HL-60/S4 treated with retinoic acid at 250 ng/mL for 4 days and 3 days (cell line): ENCODE measurements around the gene SNX30.

Experiments used
- in situ Hi-C: fragments of 300-500 bp; cut with MboI; formaldehyde crosslinking; loops from 2 replicates; pipeline ENCODE4 v1.7.0; 2022; ENCODE audit warnings: low sequenced_read_pairs

Gene SNX30

DNA sequence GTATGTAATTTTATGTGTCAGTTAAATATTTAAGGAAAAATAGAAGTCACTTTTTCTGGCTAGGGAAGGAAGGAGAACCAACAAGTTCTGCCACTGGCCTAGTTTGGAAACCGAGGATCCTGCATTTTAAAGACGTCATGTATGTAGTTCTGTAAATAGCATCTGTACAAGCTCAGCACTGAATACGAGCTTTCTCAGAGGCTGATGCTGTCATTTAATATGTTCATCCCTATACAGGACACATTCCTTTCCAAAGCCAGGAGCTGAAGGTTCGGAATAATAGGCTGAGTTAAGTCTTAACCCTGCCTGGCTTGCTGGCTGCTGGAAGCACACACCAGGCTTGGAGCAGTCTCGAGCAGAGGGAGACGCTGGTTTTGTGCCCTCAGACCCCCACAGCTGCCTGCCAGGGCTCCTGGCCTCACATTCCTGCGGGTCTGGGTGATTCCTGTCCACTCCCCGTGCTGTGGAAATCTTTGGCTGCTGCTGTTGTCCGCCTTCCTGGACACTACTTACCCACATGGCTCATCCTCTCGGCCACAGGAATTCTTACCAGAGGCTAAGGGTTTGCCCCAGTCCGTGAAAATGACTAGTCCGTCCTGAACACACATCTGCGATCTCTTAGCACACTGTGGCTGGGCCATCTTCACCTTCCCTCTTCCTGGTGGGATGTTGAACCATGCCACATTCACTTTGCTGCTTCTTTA is 103.5 kb downstream of the SNX30 start:
- in situ Hi-C loops: no loop called here

DNA sequence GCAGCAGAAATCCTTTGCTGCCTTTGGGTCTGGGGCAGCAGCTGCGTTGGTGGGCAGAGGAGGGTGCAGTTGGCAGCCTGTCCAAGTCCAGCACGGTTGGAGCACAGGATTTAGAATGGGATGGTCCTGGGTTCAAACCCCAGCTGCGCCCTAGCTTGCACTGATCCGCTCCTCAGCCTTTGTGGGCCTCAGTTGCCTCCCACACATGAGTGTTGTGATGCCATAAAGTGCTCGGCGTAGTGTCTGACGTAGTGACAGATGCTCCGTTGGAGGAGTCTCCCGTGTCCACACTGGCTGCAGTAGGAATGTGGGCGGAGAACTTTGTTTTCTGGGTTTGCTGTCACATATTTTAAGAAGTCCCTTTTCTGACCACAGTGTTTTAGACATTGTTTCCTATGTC is 104.1 kb downstream of the SNX30 start:
- in situ Hi-C loops: no loop called here

DNA sequence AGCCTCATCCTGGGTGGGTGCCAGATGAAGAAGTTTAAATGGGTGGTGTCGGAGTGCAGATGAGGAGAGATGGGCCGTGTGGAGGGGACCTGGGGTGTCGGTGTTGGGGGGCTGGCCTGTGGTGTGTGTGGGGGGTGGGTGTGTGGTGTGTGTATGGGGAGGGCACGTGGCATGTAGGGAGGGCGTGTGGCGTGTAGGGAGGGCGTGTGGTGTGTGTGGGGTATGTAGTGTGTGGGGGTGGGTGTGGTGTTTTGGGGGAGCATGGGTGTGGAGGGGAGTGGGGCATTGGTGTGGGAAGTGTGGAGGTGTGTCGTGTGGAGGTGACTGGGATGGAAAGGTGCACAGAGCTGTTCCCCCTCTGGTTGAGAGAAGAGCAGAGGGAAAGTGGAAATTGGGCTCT is 105.6 kb downstream of the SNX30 start:
- in situ Hi-C loops: no loop called here

DNA sequence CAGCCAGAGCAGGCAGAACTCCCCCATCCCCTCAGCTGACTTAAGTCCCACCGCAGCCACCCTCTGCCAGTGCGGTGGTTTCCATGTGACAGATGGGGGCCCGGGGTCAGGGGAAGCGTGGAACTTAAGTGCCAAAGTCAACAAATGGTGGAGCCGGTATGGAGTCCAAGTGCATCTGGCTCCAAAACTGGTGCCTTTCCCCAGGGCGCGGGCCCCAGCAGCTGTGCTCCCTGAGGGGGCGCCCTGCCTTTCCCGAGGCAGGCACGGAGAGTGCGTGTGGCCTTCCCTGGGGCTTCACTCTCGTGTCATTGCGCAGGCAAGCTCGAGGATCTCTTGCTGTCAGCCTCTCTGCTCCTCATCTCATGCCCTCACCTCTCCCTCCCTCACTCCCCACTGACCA is 106.3 kb downstream of the SNX30 start:
- in situ Hi-C loops: no loop called here

DNA sequence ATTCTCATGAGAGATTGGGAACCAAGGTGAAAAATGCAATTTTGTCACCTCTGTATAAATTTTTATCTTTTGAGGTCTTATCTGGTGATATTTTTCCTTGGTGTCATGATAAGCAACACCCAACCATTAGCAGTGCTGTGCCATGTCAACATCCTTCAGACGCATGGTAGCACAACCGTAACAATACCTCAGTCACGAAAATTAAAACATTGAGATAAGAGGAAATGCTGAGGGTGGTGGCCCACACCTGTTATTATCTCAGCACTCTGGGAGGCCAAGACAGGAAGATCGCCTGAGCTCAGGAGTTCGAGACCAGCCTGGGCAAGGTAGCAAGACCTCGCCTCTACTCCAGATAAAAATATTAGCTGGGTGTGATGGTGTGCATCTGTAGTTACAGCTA is 107.4 kb downstream of the SNX30 start:
- in situ Hi-C loops: no loop called here

DNA sequence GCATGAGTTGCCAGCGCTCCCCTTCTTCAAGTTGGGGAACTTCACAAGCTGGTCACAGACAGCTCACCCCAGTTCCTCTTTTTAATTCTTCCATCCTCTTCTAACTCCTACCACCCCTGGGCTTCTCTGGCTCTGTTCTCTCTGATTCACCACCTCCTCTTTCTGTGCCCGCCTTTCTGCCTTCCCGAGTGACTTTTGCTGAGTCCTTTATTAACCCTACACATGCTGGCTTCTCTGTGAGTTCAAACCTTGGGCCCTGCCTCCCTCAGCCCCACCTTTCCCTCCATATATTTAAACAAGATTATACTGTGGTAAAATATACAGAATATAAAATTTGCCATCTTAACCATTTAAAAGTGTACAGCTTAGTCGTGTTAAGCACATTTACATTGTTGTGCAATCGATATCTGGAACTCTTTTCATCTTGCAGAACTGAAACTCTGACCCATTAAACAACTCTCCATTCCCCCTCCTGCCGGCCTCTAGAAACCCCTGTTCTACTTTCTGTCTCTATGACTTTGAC is 108.1 kb downstream of the SNX30 start:
- in situ Hi-C loops: no loop called here

DNA sequence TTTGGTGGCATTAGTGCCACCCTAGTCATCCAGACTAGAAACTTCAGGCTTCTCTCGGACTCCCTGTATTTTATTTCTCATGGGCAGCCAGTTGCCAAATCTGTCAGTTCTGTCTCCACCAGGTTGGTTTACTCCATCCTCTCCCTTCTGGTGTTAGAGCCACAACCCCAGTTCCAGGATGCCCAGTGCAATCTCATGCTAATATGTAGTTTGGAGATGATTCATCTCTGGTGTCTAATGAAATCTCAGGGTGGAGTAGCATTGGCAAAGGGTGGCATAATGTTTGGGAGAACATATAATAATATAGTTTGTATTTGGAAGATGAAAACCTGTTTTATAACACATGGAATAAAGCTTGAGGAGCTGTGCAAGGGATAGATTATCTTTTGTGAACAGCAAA is 109.9 kb downstream of the SNX30 start:
- in situ Hi-C loops: no loop called here

DNA sequence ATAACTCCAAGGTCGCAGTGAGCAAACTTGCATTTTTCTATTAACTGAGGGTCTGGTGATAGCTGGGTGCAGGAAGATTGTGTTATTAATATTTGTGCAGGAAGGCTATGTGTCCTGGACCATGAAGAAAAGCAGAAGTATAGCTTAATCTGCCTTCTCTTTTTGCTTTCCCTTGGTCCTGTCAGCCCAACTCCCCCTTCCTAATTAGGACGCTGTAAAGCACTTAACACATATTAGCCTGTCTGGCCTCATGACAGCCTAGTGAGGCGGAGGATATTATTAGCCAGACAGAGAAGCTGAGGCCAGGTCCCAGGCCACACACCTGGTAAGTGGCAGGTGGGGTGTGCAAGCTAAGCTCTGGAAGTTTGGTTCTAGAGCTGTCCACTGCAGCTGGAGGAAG is 110.6 kb downstream of the SNX30 start:
- in situ Hi-C loops: no loop called here

DNA sequence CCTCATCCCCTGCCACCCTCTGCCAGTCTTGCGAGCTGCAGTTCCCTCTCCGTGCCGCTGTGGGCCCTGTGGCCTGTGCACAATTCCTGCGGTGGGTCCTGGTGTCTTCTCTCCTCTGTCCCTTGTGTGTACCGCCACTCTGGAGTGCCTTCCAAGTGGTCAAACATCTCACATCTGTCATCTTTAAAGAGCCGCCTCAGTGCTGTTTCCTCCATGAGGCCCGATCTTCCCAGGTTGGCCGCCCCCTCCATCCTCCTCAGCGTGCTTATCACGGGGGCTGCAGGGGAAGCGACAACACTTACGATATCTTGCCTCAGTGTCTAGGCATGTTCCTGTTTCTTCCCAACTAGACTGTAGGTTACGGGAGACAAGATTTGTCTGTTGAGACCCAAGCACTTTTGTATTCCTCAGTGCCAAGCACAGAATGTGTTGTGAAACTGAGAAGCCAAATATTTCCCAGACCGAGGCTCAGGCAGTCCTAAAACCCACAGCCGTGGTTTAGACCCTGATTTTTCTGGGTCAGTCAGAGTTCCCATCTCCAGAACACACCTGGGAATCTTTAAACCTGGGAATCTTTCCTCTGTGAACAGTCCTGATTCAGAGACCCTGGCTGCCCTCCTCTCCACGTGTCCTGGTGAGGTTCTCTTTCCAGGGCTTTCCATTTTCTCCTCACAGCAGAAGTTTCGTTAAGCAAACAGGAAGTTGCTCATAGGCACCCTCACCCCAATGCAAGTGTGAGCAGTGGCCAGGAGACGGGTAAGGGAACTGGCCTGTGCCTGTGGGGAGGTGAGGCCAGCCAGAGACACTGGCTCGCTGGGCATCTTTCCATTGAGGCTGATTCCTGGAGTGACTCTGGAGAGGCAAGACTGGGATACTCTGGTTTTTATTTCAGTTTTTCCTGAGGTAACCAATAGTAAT is 111.3 kb downstream of the SNX30 start:
- in situ Hi-C loops: no loop called here

DNA sequence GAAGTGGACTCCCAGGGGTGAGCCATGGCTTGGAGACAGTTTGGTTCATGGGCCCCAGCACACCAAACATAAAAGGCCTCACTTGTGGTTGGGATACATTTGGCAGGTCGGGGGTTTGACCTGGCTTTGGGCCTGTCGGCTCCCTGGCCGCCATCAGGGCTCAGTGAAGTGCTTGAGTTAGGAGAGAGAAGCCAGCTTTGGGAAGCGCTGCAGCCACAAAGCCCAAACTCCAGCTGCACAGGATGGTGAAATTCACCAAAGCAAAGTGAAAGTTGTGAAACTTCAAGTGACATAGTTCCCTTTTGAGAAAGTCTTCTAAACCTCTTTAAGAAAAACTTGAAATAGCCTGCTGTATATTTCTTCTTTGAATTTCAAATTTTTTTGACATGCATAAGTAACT is 112.7 kb downstream of the SNX30 start:
- in situ Hi-C loops: no loop called here

DNA sequence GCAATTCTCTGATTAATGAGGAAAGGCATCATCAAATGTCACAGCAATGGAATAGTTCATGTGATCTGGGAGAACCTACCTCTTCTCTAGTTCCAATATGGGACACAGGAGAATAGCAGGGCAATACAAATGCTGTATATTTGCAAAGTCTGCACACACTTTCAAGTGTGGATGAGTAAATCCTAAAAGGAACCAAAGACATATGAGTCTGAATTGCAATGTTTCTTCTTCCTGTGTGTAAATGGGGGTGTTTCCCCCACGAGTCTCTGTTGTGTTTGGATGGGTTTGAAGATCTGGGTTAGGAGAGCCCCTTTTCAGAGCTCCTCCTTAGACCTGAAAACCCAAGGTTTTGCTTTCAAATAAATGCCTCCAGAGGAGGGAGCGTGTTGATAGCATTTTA is 113.2 kb downstream of the SNX30 start:
- in situ Hi-C loops: no loop called here

DNA sequence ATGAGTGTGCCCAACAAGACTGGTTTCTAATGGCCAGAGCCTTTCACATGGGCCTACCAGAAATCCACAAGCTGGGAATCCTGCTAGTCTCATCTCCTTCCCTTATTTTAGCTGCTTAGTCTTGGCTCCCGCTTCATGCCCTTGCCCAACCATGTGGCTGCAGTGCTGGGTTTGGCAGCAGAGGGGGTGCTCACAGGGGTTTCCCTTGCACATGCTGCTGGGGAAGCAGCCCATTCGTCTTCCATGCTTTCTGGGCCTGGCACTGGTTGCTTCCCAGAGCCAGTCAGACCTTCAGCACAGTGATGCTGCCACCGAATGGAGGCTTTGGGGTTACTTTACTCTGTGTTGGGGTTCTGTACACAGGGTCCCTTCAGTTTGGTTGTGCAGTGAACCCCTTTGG is 113.8 kb downstream of the SNX30 start:
- in situ Hi-C loops: no loop called here

DNA sequence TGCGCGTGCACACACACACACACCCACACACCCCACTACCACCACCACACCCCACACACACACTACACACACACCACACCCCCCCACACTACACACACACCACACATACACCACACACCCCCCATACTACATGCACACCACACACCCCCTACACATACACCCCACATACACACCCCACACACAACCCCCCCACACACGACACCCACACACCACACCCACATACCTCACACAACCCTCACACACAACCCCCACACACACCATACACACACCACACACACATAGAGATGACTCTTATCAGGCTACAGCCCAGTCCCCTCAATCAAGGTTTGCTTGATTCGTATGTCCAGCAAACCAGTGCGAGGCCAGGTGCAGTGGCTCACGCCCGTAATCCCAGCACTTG is 114.4 kb downstream of the SNX30 start:
- in situ Hi-C loops: no loop called here

DNA sequence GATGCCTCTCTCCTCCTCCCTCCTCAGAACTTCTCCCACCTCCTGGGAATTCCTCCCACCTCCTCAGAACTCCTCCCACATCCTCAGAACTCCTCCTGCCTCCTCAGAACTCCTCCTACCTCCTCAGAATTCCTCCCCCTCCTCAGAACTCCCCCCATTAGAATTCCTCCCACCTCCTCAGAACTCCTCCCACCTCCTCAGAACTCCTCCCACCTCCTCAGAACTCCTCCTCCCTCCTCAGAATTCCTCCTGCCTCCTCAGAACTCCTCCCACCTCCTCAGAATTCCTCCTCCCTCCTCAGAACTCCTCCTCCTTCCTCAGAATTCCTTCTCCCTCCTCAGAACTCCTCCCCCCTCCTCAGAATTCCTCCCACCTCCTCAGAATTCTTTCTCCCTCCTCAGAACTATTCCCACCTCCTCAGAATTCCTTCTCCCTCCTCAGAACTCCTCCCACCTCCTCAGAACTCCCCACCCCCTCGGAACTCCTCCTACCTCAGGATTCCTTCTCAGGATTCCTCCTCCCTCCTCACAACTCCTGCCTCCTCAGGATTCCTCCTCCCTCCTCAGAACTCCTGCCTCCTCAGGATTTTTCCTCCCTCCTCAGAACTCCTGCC is 116.2 kb downstream of the SNX30 start:
- in situ Hi-C loops: no loop called here

DNA sequence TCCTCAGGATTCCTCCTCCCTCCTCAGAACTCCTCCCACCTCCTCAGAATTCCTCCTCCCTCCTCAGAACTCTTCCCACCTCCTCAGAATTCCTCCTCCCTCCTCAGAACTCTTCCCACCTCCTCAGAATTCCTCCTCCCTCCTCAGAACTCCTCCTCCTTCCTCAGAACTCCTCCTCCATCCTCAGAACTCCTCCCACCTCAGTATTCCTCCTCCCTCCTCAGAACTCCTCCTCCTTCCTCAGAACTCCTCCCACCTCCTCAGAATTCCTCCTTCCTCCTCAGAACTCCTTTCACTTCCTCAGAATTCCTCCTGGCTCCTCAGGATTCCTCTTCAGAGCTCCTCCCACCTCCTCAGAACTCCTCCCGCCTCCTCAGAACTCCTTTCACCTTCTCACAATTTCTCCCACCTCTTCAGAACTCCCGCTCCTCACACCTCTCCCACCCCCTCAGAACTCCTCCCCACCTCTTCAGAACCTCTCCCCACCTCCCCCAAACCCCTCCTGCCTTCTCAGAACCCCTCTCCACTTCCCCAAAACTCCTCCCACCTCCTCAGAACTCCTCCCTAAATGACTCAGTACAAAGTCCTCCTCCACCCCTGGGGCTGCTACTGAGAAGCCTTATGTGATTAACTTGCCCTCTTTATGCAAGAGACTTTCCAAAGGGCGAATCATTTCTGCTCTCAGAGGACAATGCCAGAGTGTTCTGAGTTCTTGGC is 116.9 kb downstream of the SNX30 start:
- in situ Hi-C loops: no loop called here

DNA sequence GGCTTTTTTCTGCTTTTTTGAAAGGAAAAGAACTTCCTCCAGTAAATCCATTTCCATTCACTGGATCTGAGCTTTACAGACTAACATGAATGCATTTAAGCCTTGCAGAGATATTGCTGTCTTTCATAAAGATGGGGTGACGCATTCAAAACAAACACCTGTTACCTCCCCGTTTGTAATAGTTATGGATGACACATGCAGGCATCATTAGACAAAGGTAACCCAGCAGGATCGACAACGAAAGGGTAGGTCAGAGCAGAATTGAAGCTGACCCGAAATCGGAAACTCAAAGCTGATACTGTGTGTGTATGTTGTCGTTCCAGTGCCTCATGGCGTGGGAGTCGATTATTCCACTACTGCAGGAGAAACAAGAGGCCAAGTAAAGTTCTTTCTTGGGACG is 117.9 kb downstream of the SNX30 start:
- in situ Hi-C loops: no loop called here

DNA sequence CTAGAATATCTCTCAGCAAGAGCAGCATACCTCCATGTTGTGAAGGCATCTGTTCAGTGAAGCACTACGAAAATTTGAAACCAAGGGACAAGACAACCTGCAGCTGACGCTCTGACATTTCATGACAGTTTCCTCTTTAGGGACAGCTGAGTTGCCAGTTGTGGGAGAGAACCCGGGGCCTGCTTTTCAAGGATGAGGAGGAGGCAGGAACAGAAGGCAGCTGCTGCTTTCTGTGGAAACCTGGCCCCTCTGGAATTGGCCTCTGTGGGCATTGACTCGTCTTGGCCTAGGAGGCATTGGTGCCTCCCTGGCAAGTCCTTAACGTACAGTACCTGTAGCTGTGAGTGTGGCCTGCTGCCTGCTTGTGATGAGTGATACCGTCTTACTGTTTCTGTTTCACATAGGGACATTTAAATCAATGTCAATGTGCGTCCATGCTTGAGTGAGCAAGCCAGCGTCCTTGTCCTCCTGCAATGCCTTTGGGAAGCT is 118.5 kb downstream of the SNX30 start:
- in situ Hi-C loops: no loop called here

DNA sequence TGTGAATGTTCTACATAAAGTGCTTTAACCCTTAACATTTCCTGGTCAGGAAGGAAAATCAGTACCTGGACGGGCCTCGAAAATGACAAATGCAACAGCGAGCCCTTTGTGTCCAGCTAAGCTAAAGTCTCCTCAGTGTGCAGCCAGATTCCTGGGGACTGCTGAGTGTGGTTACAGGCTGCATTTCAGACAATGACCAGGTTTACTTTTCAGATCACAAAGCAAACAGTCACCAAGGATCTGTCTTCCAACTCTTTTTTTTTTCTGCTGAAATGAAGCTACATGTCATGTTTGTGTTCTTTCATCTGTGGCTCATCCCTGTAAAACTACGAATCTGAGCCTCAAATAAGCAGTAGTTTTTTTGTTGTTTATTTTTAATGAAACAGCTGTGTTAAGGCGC is 119.4 kb downstream of the SNX30 start:
- in situ Hi-C loops: no loop called here

DNA sequence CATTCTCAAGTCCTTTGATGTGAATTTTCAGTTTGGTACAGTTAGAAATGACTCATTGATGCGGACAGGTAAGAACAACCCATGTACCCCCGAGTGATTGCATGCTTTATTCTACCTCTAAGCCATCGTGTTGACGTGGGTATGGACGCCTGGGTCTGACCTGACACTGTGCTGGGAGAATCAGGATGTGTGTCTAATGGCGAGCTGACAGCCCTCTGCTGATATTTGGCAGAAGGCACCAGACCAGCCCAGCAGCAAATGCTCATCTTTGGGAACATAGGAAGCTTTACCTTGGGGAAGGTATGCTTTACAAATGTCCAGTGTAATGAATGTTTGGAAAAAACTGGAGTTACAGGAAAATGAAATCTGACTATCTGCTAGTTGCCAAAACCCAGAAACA is 120.0 kb downstream of the SNX30 start:
- in situ Hi-C loops: no loop called here

DNA sequence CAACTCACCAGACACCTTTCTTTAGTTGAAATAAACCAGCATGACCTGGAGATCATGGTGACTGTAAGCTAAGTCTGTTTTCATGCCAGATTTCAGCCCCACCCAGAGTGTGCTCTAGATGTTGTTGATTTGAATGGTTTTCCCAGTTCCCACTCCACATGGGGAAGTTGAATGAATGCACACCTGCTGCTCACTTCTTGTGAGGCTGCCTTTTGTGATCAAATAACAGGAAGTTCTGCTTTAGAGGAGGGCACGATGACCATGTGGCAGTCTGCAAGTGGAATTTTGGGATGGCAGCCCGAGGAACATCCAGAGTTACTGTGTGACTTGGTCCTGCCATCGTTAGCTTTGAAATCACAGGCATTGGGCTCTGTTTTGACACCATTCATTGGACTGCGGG is 121.5 kb downstream of the SNX30 start:
- in situ Hi-C loops: no loop called here
